ENCODE data around the gene BTC. TPM values are rescaled to one million over a fixed set of nuclear protein-coding genes. Genes with fewer than 3 reads are reported as not detected.

BTC gene
- total RNA-seq, 2 donors from 2014 or later: not detected

- H3K27ac Mint-ChIP-seq: no peak overlapping the region
- peaks cover 2% of the 10 kb centered on the region for H3K36me3 Mint-ChIP-seq (ENCODE audit: low read depth)
- no peak for DNase-seq
- H3K4me3 Mint-ChIP-seq: no peak overlapping the region
- H3K9me3 ChIP-seq (ENCODE audit: control insufficient read depth, low read length, poor library complexity, severe bottlenecking): no peaks in the 10 kb centered on the region
- peaks cover 43% of the 10 kb centered on the region for H3K27me3 Mint-ChIP-seq
- H3K4me1 Mint-ChIP-seq: peaks cover 3% of the 10 kb centered on the region
- no peak for ATAC-seq
Observed at GRCh38 chr4:74790652-74791051, 3.7 kb downstream of the BTC start.

- Mint-ChIP-seq H3K36me3 (ENCODE audit: low read depth) (peaks cover 2% of the 10 kb centered on the region), H3K27ac (no peak overlapping the region), H3K4me1 (peaks cover 3% of the 10 kb centered on the region), H3K27me3 (peaks cover 33% of the 10 kb centered on the region), H3K4me3 (no peak overlapping the region)
- no peak for DNase-seq
- ATAC-seq: no peak
- no peaks in the 10 kb centered on the region for H3K9me3 ChIP-seq (ENCODE audit: control insufficient read depth, low read length, poor library complexity, severe bottlenecking)
Observed at GRCh38 chr4:74789518-74789917, 4.8 kb downstream of the BTC start.

GRCh38 chr4:74777531-74777930, 16.8 kb downstream of the BTC start:
- Mint-ChIP-seq H3K4me3 (no peak overlapping the region), H3K27me3 (peaks cover 6% of the 10 kb centered on the region), H3K36me3 (ENCODE audit: low read depth) (no peaks in the 10 kb centered on the region), H3K27ac (no peak overlapping the region), H3K4me1 (no peaks in the 10 kb centered on the region)
- no peaks in the 10 kb centered on the region for H3K9me3 ChIP-seq (ENCODE audit: control insufficient read depth, low read length, poor library complexity, severe bottlenecking)
- no peak for ATAC-seq
- no peak for DNase-seq

- H3K9me3 ChIP-seq (ENCODE audit: control insufficient read depth, low read length, poor library complexity, severe bottlenecking): no peaks in the 10 kb centered on the region
- ATAC-seq (no peak), DNase-seq (no peak)
- H3K36me3 Mint-ChIP-seq (ENCODE audit: low read depth): no peaks in the 10 kb centered on the region
- no peaks in the 10 kb centered on the region for H3K4me1 Mint-ChIP-seq
- no peak overlapping the region for H3K4me3 Mint-ChIP-seq
- H3K27me3 Mint-ChIP-seq: peaks cover 6% of the 10 kb centered on the region
- H3K27ac Mint-ChIP-seq: no peak overlapping the region
Observed at GRCh38 chr4:74772783-74773182, 21.5 kb downstream of the BTC start.

- no peak overlapping the region for H3K4me3 Mint-ChIP-seq
- no peak for DNase-seq
- H3K27ac Mint-ChIP-seq: no peak overlapping the region
- ATAC-seq: no peak
- H3K4me1 Mint-ChIP-seq: no peaks in the 10 kb centered on the region
- H3K9me3 ChIP-seq (ENCODE audit: control insufficient read depth, low read length, poor library complexity, severe bottlenecking): no peaks in the 10 kb centered on the region
- no peaks in the 10 kb centered on the region for H3K36me3 Mint-ChIP-seq (ENCODE audit: low read depth)
- H3K27me3 Mint-ChIP-seq: peaks cover 6% of the 10 kb centered on the region
Observed at GRCh38 chr4:74772106-74772505, 22.2 kb downstream of the BTC start.

- ATAC-seq: no peak
- DNase-seq: no peak
- Mint-ChIP-seq H3K36me3 (ENCODE audit: low read depth) (no peaks in the 10 kb centered on the region), H3K27me3 (no peaks in the 10 kb centered on the region), H3K27ac (no peak overlapping the region), H3K4me1 (no peaks in the 10 kb centered on the region), H3K4me3 (no peak overlapping the region)
- no peaks in the 10 kb centered on the region for H3K9me3 ChIP-seq (ENCODE audit: control insufficient read depth, low read length, poor library complexity, severe bottlenecking)
Observed at GRCh38 chr4:74770226-74770910, 24.0 kb downstream of the BTC start.

GRCh38 chr4:74768857-74769525, 25.3 kb downstream of the BTC start:
- H3K36me3 Mint-ChIP-seq (ENCODE audit: low read depth): no peaks in the 10 kb centered on the region
- no peak overlapping the region for H3K4me3 Mint-ChIP-seq
- ATAC-seq (no peak), DNase-seq (no peak)
- no peaks in the 10 kb centered on the region for H3K27me3 Mint-ChIP-seq
- H3K9me3 ChIP-seq (ENCODE audit: control insufficient read depth, low read length, poor library complexity, severe bottlenecking): no peaks in the 10 kb centered on the region
- H3K27ac Mint-ChIP-seq: no peak overlapping the region
- H3K4me1 Mint-ChIP-seq: no peaks in the 10 kb centered on the region

GRCh38 chr4:74764119-74764518, 30.2 kb downstream of the BTC start:
- no peak overlapping the region for H3K27ac Mint-ChIP-seq
- no peaks in the 10 kb centered on the region for H3K9me3 ChIP-seq (ENCODE audit: control insufficient read depth, low read length, poor library complexity, severe bottlenecking)
- no peaks in the 10 kb centered on the region for H3K36me3 Mint-ChIP-seq (ENCODE audit: low read depth)
- no peaks in the 10 kb centered on the region for H3K4me1 Mint-ChIP-seq
- ATAC-seq: no peak
- H3K27me3 Mint-ChIP-seq: no peaks in the 10 kb centered on the region
- DNase-seq: no peak
- H3K4me3 Mint-ChIP-seq: no peak overlapping the region

GRCh38 chr4:74758551-74759145, 35.7 kb downstream of the BTC start:
- peaks cover 12% of the 10 kb centered on the region for H3K27me3 Mint-ChIP-seq
- H3K9me3 ChIP-seq (ENCODE audit: control insufficient read depth, low read length, poor library complexity, severe bottlenecking): no peaks in the 10 kb centered on the region
- no peak overlapping the region for H3K4me3 Mint-ChIP-seq
- no peaks in the 10 kb centered on the region for H3K36me3 Mint-ChIP-seq (ENCODE audit: low read depth)
- no peak overlapping the region for H3K27ac Mint-ChIP-seq
- ATAC-seq (no peak), DNase-seq (no peak)
- H3K4me1 Mint-ChIP-seq: no peaks in the 10 kb centered on the region

- no peak overlapping the region for H3K27ac Mint-ChIP-seq
- peaks cover 12% of the 10 kb centered on the region for H3K27me3 Mint-ChIP-seq
- no peaks in the 10 kb centered on the region for H3K36me3 Mint-ChIP-seq (ENCODE audit: low read depth)
- no peak overlapping the region for H3K4me3 Mint-ChIP-seq
- DNase-seq (no peak), ATAC-seq (no peak)
- H3K4me1 Mint-ChIP-seq: no peaks in the 10 kb centered on the region
- no peaks in the 10 kb centered on the region for H3K9me3 ChIP-seq (ENCODE audit: control insufficient read depth, low read length, poor library complexity, severe bottlenecking)
Observed at GRCh38 chr4:74757136-74757535, 37.2 kb downstream of the BTC start.

GRCh38 chr4:74755486-74755885, 38.8 kb downstream of the BTC start:
- Mint-ChIP-seq H3K27ac (no peak overlapping the region), H3K4me3 (no peak overlapping the region), H3K4me1 (no peaks in the 10 kb centered on the region), H3K27me3 (peaks cover 12% of the 10 kb centered on the region), H3K36me3 (ENCODE audit: low read depth) (no peaks in the 10 kb centered on the region)
- DNase-seq (no peak), ATAC-seq (no peak)
- H3K9me3 ChIP-seq (ENCODE audit: control insufficient read depth, low read length, poor library complexity, severe bottlenecking): no peaks in the 10 kb centered on the region

- Mint-ChIP-seq H3K27ac (no peak overlapping the region), H3K27me3 (peaks cover 12% of the 10 kb centered on the region), H3K36me3 (ENCODE audit: low read depth) (no peaks in the 10 kb centered on the region), H3K4me3 (no peak overlapping the region), H3K4me1 (no peaks in the 10 kb centered on the region)
- ATAC-seq (no peak), DNase-seq (no peak)
- H3K9me3 ChIP-seq (ENCODE audit: control insufficient read depth, low read length, poor library complexity, severe bottlenecking): no peaks in the 10 kb centered on the region
Observed at GRCh38 chr4:74754218-74754617, 40.1 kb downstream of the BTC start.

GRCh38 chr4:74752798-74753197, 41.5 kb downstream of the BTC start:
- Mint-ChIP-seq H3K27ac (no peak overlapping the region), H3K27me3 (peaks cover 10% of the 10 kb centered on the region), H3K4me3 (no peak overlapping the region), H3K4me1 (no peaks in the 10 kb centered on the region), H3K36me3 (ENCODE audit: low read depth) (no peaks in the 10 kb centered on the region)
- H3K9me3 ChIP-seq (ENCODE audit: control insufficient read depth, low read length, poor library complexity, severe bottlenecking): no peaks in the 10 kb centered on the region
- DNase-seq (no peak), ATAC-seq (no peak)

- DNase-seq: no peak
Observed at GRCh38 chr4:74751856-74752255, 42.5 kb downstream of the BTC start.

More at GRCh38 chr4:74751856-74752255, 42.5 kb downstream of the BTC start:
- Mint-ChIP-seq H3K4me3 (no peak overlapping the region), H3K27ac (no peak overlapping the region), H3K4me1 (no peaks in the 10 kb centered on the region), H3K36me3 (ENCODE audit: low read depth) (no peaks in the 10 kb centered on the region), H3K27me3 (peaks cover 5% of the 10 kb centered on the region)
- no peaks in the 10 kb centered on the region for H3K9me3 ChIP-seq (ENCODE audit: control insufficient read depth, low read length, poor library complexity, severe bottlenecking)
- no peak for ATAC-seq
